ENCODE data around the gene SLC6A5.

Gene SLC6A5

GRCh38 chr11:20652150-20652806 is 52.9 kb downstream of the SLC6A5 start:
- no peak for DNase-seq (ENCODE audit: low spot score)
- Mint-ChIP-seq H3K36me3 (ENCODE audit: low read depth) (no peaks in the 10 kb centered on the region), H3K27me3 (ENCODE audit: low read depth) (no peaks in the 10 kb centered on the region), H3K4me1 (ENCODE audit: low read depth) (no peaks in the 10 kb centered on the region), H3K9me3 (no peaks in the 10 kb centered on the region), H3K27ac (no peak overlapping the region), H3K4me3 (no peak overlapping the region)

DNA sequence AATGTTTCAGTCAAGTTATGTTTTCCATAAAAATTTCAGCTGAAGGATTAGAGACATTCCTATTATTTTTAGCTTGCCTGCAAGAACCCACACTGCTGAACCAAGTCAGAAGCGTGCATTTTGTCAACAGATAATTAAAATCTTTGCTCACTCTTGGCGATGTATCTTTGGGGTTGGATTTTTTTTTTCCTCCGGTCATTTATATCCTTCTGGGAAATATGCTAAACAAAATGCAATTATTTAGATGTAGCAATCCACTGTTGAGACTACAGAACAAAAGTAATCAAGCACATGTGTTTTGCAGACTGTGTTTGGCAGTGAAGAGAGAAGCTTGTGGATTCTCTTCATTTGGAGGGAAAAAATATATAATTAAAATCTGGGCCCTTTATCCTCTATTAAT is 54.6 kb downstream of the SLC6A5 start:
- H3K27me3 Mint-ChIP-seq (ENCODE audit: low read depth): no peaks in the 10 kb centered on the region
- no peaks in the 10 kb centered on the region for H3K4me1 Mint-ChIP-seq (ENCODE audit: low read depth)
- no peak overlapping the region for H3K4me3 Mint-ChIP-seq
- no peak overlapping the region for H3K27ac Mint-ChIP-seq
- H3K9me3 Mint-ChIP-seq: no peaks in the 10 kb centered on the region
- no peak for DNase-seq (ENCODE audit: low spot score)
- H3K36me3 Mint-ChIP-seq (ENCODE audit: low read depth): no peaks in the 10 kb centered on the region

DNA sequence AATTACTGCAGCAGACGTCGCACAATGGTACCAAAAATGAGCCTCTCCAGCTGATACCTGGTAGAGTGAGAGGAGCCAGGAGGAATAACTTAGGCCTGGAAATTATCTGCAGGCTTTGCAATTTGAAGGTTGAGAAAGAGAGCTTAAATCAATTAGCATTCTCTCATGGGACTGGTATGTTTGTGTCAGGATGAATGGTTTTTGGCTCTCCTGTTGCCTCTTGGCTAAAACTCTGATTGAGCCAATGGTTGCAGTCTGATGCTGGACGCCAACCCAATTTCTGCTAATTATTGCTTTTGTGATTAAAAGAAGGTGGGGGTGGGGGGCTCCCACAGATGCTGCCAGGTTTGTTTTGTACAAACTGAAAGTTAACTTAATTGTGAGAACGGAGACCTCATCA is 57.5 kb downstream of the SLC6A5 start:
- Mint-ChIP-seq H3K9me3 (no peaks in the 10 kb centered on the region), H3K27me3 (ENCODE audit: low read depth) (no peaks in the 10 kb centered on the region), H3K4me3 (no peak overlapping the region), H3K36me3 (ENCODE audit: low read depth) (no peaks in the 10 kb centered on the region), H3K4me1 (ENCODE audit: low read depth) (no peaks in the 10 kb centered on the region), H3K27ac (no peak overlapping the region)
- DNase-seq (ENCODE audit: low spot score): no peak

- no peaks in the 10 kb centered on the region for H3K9me3 Mint-ChIP-seq
- H3K36me3 Mint-ChIP-seq (ENCODE audit: low read depth): no peaks in the 10 kb centered on the region
- H3K27ac Mint-ChIP-seq: no peak overlapping the region
- DNase-seq (ENCODE audit: low spot score): no peak
- H3K4me3 Mint-ChIP-seq: no peak overlapping the region
- H3K27me3 Mint-ChIP-seq (ENCODE audit: low read depth): no peaks in the 10 kb centered on the region
- no peaks in the 10 kb centered on the region for H3K4me1 Mint-ChIP-seq (ENCODE audit: low read depth)
These were observed 58.7 kb downstream of the SLC6A5 start for GRCh38 chr11:20658135-20658534.

GRCh38 chr11:20661445-20661844 is 62.0 kb downstream of the SLC6A5 start:
- no peak overlapping the region for H3K4me3 Mint-ChIP-seq
- no peaks in the 10 kb centered on the region for H3K9me3 Mint-ChIP-seq
- H3K4me1 Mint-ChIP-seq (ENCODE audit: low read depth): no peaks in the 10 kb centered on the region
- peaks cover 3% of the 10 kb centered on the region for H3K27me3 Mint-ChIP-seq (ENCODE audit: low read depth)
- H3K27ac Mint-ChIP-seq: no peak overlapping the region
- DNase-seq (ENCODE audit: low spot score): no peak
- no peaks in the 10 kb centered on the region for H3K36me3 Mint-ChIP-seq (ENCODE audit: low read depth)

- Mint-ChIP-seq H3K27me3 (ENCODE audit: low read depth) (peaks cover 7% of the 10 kb centered on the region), H3K36me3 (ENCODE audit: low read depth) (no peaks in the 10 kb centered on the region), H3K9me3 (no peaks in the 10 kb centered on the region), H3K4me3 (no peak overlapping the region), H3K27ac (no peak overlapping the region), H3K4me1 (ENCODE audit: low read depth) (no peaks in the 10 kb centered on the region)
- DNase-seq (ENCODE audit: low spot score): no peak
These were observed 62.4 kb downstream of the SLC6A5 start for GRCh38 chr11:20661850-20662249.

GRCh38 chr11:20668131-20668809 is 68.9 kb downstream of the SLC6A5 start:
- no peak for DNase-seq (ENCODE audit: low spot score)
- H3K4me1 Mint-ChIP-seq (ENCODE audit: low read depth): no peaks in the 10 kb centered on the region
- no peak overlapping the region for H3K27ac Mint-ChIP-seq
- H3K9me3 Mint-ChIP-seq: no peaks in the 10 kb centered on the region
- no peaks in the 10 kb centered on the region for H3K36me3 Mint-ChIP-seq (ENCODE audit: low read depth)
- peak overlapping the region; percentile 6 for H3K4me3 Mint-ChIP-seq
- H3K27me3 Mint-ChIP-seq (ENCODE audit: low read depth): peaks cover 59% of the 10 kb centered on the region

DNA sequence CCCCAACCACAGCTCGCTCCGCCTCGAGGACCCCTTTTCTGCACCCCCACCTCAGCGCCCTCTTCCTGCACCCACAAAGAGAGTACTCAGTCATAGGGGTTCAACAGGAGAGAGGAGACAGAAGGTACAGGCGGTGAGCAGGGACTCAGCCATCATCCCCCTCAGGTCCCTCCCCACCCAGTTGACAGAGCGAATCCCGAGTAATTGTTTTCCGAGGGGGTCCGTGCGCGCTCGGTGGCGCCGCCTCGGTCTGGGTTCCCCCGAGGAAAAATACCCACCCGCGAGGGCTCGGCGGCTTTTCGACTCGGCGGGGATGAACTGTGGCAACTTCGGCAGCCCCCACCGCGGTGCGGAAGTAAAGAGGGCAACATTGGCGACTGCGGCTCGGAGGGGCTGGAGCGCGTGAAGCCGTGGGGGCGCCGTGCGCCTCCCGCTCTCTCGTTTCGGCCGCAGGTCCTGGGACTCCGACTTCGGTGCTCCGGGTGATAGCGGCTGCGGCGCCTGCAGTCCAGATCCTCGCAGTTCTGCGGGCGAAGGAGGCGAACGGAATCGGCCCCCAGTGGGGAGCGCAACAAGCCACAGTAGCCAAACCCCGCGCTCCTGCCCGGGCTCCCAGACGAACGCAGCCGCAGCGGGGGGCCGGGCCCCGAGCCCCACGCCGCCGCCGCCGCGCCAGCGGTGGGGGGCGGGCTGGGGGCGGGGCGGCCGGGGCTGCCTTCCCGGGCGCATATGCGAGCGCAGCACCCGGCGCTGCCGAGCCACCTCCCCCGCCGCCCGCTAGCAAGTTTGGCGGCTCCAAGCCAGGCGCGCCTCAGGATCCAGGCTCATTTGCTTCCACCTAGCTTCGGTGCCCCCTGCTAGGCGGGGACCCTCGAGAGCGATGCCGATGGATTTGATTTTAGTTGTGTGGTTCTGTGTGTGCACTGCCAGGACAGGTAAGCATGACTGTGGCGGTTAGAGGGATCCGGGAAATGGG is 69.7 kb downstream of the SLC6A5 start, which contains the start of gene NELL1:
TSS of gene NELL1 (plus strand) at position 743 of the 976 bp plus-strand sequence.
- H3K27me3 Mint-ChIP-seq (ENCODE audit: low read depth): peaks cover 59% of the 10 kb centered on the region
- H3K27ac Mint-ChIP-seq: no peak within 1 kb of the TSS
- peak within 1 kb of the TSS; percentile 6 for H3K4me3 Mint-ChIP-seq
- no peaks in the 10 kb centered on the region for H3K9me3 Mint-ChIP-seq
- no peak for DNase-seq (ENCODE audit: low spot score)
- H3K36me3 Mint-ChIP-seq (ENCODE audit: low read depth): no peaks in the 10 kb centered on the region
- H3K4me1 Mint-ChIP-seq (ENCODE audit: low read depth): no peaks in the 10 kb centered on the region

DNA sequence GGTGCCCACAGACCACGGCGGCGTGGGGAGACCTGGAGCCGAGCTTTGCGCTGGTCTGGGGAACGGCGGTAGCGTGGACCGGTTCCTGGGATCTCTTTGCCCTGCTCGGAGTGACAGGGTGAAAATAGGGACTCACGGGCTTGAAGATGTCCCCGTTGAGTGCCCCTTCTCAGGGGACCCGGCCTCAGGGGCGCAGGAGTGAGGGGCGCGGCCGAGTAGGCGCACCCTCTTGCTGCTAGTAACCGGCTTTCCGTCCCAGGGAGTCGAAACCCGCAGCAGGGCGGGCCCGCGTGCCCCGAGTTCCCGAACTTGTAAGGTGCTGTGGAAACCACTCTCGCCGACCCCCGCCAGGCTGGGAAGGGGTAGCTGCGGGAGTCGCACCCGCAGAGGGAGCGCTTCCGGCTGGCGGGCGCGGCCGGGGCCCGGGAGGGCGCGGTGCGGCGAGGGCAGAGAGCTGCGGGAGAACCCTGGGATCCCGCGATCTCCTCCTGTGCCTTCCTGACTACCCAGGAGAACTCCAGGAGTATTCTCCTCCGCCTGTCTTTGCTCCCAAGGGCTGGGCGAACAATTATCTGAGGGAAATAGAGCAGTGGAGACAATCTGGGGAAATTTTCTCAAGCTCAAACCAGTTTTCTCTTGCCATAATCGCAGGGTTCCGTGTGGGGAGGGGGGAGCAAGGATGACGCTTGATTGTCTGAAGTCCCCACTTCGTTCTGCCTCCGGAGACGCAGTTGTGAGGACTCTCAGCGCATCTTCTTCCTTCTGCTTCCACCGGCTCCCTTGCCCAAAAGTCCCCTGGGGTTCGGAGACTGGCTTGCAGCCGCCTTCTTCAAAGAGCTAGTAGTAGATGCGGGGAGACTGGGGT is 70.6 kb downstream of the SLC6A5 start:
- H3K4me3 Mint-ChIP-seq: no peak overlapping the region
- H3K36me3 Mint-ChIP-seq (ENCODE audit: low read depth): no peaks in the 10 kb centered on the region
- no peaks in the 10 kb centered on the region for H3K9me3 Mint-ChIP-seq
- no peak for DNase-seq (ENCODE audit: low spot score)
- peaks cover 59% of the 10 kb centered on the region for H3K27me3 Mint-ChIP-seq (ENCODE audit: low read depth)
- no peak overlapping the region for H3K27ac Mint-ChIP-seq
- H3K4me1 Mint-ChIP-seq (ENCODE audit: low read depth): no peaks in the 10 kb centered on the region

DNA sequence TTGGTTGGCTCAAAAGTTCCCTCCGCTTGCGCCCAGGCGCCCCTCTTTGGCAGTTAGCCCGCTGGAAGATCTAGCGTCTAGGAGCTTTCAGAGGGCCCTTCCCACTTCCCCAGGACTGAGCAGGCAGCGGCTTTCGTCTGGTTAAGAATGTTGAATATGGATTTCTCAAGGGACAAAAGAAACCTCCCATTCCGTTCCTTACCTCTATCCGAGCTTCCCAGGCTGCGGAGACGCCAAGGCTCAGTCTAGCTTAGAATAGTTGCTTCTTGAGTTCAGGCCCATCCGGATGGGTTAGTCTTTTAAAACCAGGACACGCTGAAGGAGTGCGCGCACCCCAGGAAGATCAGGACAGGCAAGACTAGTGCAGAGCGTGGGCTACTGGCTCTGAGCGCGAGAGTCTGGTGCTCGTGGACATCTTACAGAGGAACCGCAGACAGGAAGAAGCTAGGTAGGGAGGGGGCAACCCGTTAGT is 71.6 kb downstream of the SLC6A5 start:
- Mint-ChIP-seq H3K27ac (no peak overlapping the region), H3K4me3 (no peak overlapping the region), H3K36me3 (ENCODE audit: low read depth) (no peaks in the 10 kb centered on the region), H3K9me3 (no peaks in the 10 kb centered on the region), H3K27me3 (ENCODE audit: low read depth) (peaks cover 59% of the 10 kb centered on the region), H3K4me1 (ENCODE audit: low read depth) (no peaks in the 10 kb centered on the region)
- DNase-seq (ENCODE audit: low spot score): no peak

DNA sequence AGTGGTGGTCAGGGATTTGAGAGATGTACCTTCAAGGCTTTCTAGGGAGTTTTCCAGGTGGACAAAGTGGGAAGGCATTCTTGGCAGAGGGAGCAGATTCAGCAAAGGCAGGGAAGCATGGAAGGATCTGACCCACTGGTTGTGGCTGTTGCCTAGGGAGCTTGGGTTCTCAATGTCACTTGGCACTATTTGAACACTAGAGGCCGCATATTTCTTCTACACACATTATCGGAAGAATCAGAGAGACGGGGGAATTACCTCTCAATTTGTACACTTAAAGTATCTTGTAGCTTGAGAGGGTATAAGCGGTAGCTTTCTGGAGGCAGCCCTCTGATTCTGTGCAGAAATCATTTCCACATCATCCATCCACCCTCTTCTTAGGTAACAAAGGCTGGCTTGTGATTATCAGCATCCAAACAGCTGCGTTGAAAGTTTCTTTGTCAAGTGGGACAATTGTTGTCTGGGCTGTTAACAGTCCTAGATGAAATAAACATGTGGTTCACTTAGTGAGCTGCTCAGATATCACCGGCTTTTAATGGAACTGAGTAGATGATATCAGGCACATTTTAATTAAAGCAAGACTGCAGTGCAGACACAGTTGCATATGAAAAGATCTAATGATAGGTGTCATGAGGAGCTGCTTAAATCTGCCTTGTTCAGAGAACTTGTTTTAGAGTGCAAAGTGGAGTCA is 72.6 kb downstream of the SLC6A5 start:
- H3K4me1 Mint-ChIP-seq (ENCODE audit: low read depth): no peaks in the 10 kb centered on the region
- no peaks in the 10 kb centered on the region for H3K36me3 Mint-ChIP-seq (ENCODE audit: low read depth)
- H3K27me3 Mint-ChIP-seq (ENCODE audit: low read depth): peaks cover 53% of the 10 kb centered on the region
- H3K9me3 Mint-ChIP-seq: no peaks in the 10 kb centered on the region
- no peak overlapping the region for H3K27ac Mint-ChIP-seq
- no peak overlapping the region for H3K4me3 Mint-ChIP-seq
- no peak for DNase-seq (ENCODE audit: low spot score)

GRCh38 chr11:20672575-20672974 is 73.2 kb downstream of the SLC6A5 start:
- DNase-seq (ENCODE audit: low spot score): no peak
- Mint-ChIP-seq H3K9me3 (no peaks in the 10 kb centered on the region), H3K27me3 (ENCODE audit: low read depth) (peaks cover 47% of the 10 kb centered on the region), H3K27ac (no peak overlapping the region), H3K4me3 (no peak overlapping the region), H3K4me1 (ENCODE audit: low read depth) (no peaks in the 10 kb centered on the region), H3K36me3 (ENCODE audit: low read depth) (no peaks in the 10 kb centered on the region)

- H3K36me3 Mint-ChIP-seq (ENCODE audit: low read depth): no peaks in the 10 kb centered on the region
- peaks cover 12% of the 10 kb centered on the region for H3K27me3 Mint-ChIP-seq (ENCODE audit: low read depth)
- no peaks in the 10 kb centered on the region for H3K4me1 Mint-ChIP-seq (ENCODE audit: low read depth)
- no peak overlapping the region for H3K27ac Mint-ChIP-seq
- H3K4me3 Mint-ChIP-seq: no peak overlapping the region
- no peak for DNase-seq (ENCODE audit: low spot score)
- H3K9me3 Mint-ChIP-seq: no peaks in the 10 kb centered on the region
These were observed 77.2 kb downstream of the SLC6A5 start for GRCh38 chr11:20676658-20677057.

Data from T-helper 2 cell treated with Interferon-gamma antibody and Interleukin-4, amounts not matched to agents 5 μg/mL and 100 μg/mL, for 36 hours (primary cell).